Measurements from ENCODE around the gene NT5C2.

DNA sequence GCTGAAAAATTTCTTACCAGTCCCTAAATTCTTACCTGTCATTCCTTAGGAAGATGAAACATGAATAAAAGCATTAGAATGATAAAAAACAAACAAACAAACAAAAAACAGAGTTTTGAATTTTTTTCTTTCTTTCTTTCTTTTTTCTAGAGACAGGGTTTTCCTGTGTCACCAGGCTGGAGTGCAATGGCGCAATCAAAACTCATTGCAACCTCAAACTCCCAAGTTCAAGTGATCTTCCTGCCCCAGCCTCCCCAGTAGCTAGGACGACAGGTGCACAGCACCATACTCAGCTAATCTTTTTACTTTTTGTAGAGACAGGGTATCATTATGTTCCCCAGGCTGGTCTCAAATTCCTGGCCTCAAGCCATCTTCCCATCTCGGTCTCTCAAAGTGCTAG, 26.5 kb downstream of the NT5C2 start:
- TF ChIP-seq CTCF (IDR thresholded peaks at IDR 0.05) (no peak), POLR2A (IDR thresholded peaks at IDR 0.05) (no peak)

Data from lower leg skin (tissue), 3 donors.